ENCODE measurements around the gene GRAMD1A. TPM values are rescaled to one million over a fixed set of nuclear protein-coding genes. Genes with fewer than 3 reads are reported as not detected.

GRAMD1A gene
- total RNA-seq, 2 experiments from 2014 or later = 221 to 229 TPM

DNA sequence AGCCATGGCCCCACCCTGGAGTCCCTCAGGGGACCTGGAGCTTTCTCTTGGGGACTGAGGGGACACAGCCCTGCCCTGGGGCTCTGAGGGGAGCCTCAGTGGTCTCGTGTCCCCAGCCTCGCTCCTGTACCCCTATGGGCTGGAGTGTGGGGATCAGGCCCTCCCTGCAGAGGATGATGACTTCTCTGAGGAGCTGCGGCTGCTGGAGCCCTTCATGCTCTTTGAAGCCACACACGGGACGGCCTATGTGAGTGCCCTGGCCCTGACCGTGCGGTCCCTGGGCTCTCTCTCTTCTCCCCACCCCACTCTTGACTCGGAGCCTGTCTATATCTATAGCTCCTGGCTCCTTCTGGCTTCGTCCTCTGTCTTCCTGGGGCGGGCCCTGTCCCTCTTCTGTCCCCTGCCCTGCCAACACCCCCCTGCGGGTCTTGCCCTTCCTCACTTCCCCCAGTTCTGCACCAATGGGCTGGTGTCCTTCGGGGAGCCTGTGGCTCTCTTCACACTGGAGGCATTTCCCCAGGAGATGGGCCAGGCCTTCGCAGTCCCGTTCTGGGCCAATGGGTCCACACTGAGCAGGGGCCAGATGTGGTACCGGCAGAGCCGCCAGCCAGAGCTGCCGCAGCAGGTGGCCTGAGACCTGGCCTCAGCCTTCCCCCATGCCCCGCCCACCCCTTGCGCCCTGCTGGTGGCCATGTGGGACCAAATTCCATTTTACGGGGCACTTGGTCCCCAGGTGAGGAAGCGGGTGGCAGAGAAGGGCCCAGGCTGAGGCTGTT is 74.5 kb downstream of the GRAMD1A start:
- Mint-ChIP-seq H3K4me3 (no peak overlapping the region), H3K9me3 (no peaks in the 10 kb centered on the region), H3K27ac (no peak overlapping the region), H3K36me3 (ENCODE audit: low read depth) (no peaks in the 10 kb centered on the region), H3K4me1 (ENCODE audit: low read depth) (no peaks in the 10 kb centered on the region), H3K27me3 (peaks cover 5% of the 10 kb centered on the region)
- no peak overlapping the region for H3K27ac ChIP-seq (ENCODE audit: low read depth in 1 of 2, low read length in 2 of 2)
- peaks cover 9 to 12% of the 10 kb centered on the region in 2 experiments for H3K9me3 ChIP-seq (ENCODE audit: control insufficient read depth in 1 of 2, insufficient read depth in 1 of 2, low read length in 2 of 2)
- intact Hi-C loops (cut with DNase I, micrococcal nuclease) = no loop called here
- ChIA-PET POLR2A (no interaction called here), CTCF (no interaction called here)
- no peaks in the 10 kb centered on the region for H3K36me3 ChIP-seq (ENCODE audit: insufficient read depth, low read length)
- no peak overlapping the region for H3K4me3 ChIP-seq (ENCODE audit: low read length)
- DNase-seq = no peak
- H3K4me1 ChIP-seq (ENCODE audit: insufficient read depth, low read length) = no peaks in the 10 kb centered on the region
- TF ChIP-seq CTCF (IDR thresholded peaks at IDR 0.05) = no peak
- ATAC-seq (ENCODE audit: poor library complexity) = no peak
- peaks cover 0 to 5% of the 10 kb centered on the region in 2 experiments for H3K27me3 ChIP-seq (ENCODE audit: control insufficient read depth in 1 of 2, insufficient read depth in 2 of 2, low read length in 2 of 2)

GRCh38 chr19:35075202-35076025 is 75.3 kb downstream of the GRAMD1A start:
- ChIA-PET CTCF (no interaction called here), POLR2A (no interaction called here)
- H3K9me3 Mint-ChIP-seq = no peaks in the 10 kb centered on the region
- H3K36me3 ChIP-seq (ENCODE audit: insufficient read depth, low read length) = no peaks in the 10 kb centered on the region
- H3K9me3 ChIP-seq (ENCODE audit: control insufficient read depth in 1 of 2, insufficient read depth in 1 of 2, low read length in 2 of 2) = peaks cover 3 to 7% of the 10 kb centered on the region in 2 experiments
- DNase-seq (no peak), ATAC-seq (ENCODE audit: poor library complexity) (no peak)
- H3K27me3 Mint-ChIP-seq = peaks cover 5% of the 10 kb centered on the region
- no peaks in the 10 kb centered on the region for H3K4me1 ChIP-seq (ENCODE audit: insufficient read depth, low read length)
- H3K4me3 Mint-ChIP-seq = no peak overlapping the region
- H3K4me3 ChIP-seq (ENCODE audit: low read length) = no peak overlapping the region
- no peak overlapping the region for H3K27ac Mint-ChIP-seq
- H3K36me3 Mint-ChIP-seq (ENCODE audit: low read depth) = no peaks in the 10 kb centered on the region
- TF ChIP-seq CTCF (IDR thresholded peaks at IDR 0.05) = no peak
- peaks cover 0 to under 1% of the 10 kb centered on the region in 2 experiments for H3K27me3 ChIP-seq (ENCODE audit: control insufficient read depth in 1 of 2, insufficient read depth in 2 of 2, low read length in 2 of 2)
- intact Hi-C loops (cut with DNase I, micrococcal nuclease) = no loop called here
- no peaks in the 10 kb centered on the region for H3K4me1 Mint-ChIP-seq (ENCODE audit: low read depth)
- no peak overlapping the region for H3K27ac ChIP-seq (ENCODE audit: low read depth in 1 of 2, low read length in 2 of 2)

GRCh38 chr19:35076026-35076370 is 75.9 kb downstream of the GRAMD1A start:
- ChIA-PET CTCF (no interaction called here), POLR2A (no interaction called here)
- H3K4me1 ChIP-seq (ENCODE audit: insufficient read depth, low read length) = no peaks in the 10 kb centered on the region
- Mint-ChIP-seq H3K27ac (no peak overlapping the region), H3K4me3 (no peak overlapping the region), H3K9me3 (no peaks in the 10 kb centered on the region), H3K36me3 (ENCODE audit: low read depth) (no peaks in the 10 kb centered on the region), H3K27me3 (peaks cover 5% of the 10 kb centered on the region), H3K4me1 (ENCODE audit: low read depth) (no peaks in the 10 kb centered on the region)
- no peaks in the 10 kb centered on the region for H3K27me3 ChIP-seq (ENCODE audit: control insufficient read depth in 1 of 2, insufficient read depth in 2 of 2, low read length in 2 of 2)
- intact Hi-C loops (cut with DNase I, micrococcal nuclease) = no loop called here
- DNase-seq (no peak), ATAC-seq (ENCODE audit: poor library complexity) (no peak)
- no peak for TF ChIP-seq CTCF (IDR thresholded peaks at IDR 0.05)
- H3K9me3 ChIP-seq (ENCODE audit: control insufficient read depth in 1 of 2, insufficient read depth in 1 of 2, low read length in 2 of 2) = peaks cover 0 to 4% of the 10 kb centered on the region in 2 experiments
- H3K36me3 ChIP-seq (ENCODE audit: insufficient read depth, low read length) = no peaks in the 10 kb centered on the region
- no peak overlapping the region for H3K4me3 ChIP-seq (ENCODE audit: low read length)
- no peak overlapping the region for H3K27ac ChIP-seq (ENCODE audit: low read depth in 1 of 2, low read length in 2 of 2)

Other genes starting within 250 kb of the GRAMD1A start
- 1 to 10 TPM; 2.0 to 2.9 TPM for gene ZNF599, start 227.1 kb upstream of the GRAMD1A start, total RNA-seq
- gene ZNF30, start 73.4 kb upstream of the GRAMD1A start, total RNA-seq = 1 to 10 TPM in 1 of 2 experiments, under 1 TPM in 1; 0.84 to 1.1 TPM
- gene ZNF792, start 36.1 kb upstream of the GRAMD1A start, total RNA-seq = 1 to 10 TPM; 6.8 to 8.9 TPM
- gene SCN1B, start 30.1 kb downstream of the GRAMD1A start, total RNA-seq = 1 to 10 TPM; 1.4 to 2.3 TPM
- gene HPN, start 41.4 kb downstream of the GRAMD1A start, total RNA-seq = not detected
- not detected for gene FXYD3, start 115.5 kb downstream of the GRAMD1A start, total RNA-seq
- gene LGI4, start 134.7 kb downstream of the GRAMD1A start, total RNA-seq = under 1 TPM; 0.69 to 0.70 TPM
- gene FXYD1, start 138.5 kb downstream of the GRAMD1A start, total RNA-seq = 1 to 10 TPM; 2.1 to 2.4 TPM
- gene FXYD7, start 142.9 kb downstream of the GRAMD1A start, total RNA-seq = 10 to 100 TPM; 15.3 to 15.6 TPM
- 100 to 1,000 TPM; 587 to 615 TPM for gene FXYD5, start 154.4 kb downstream of the GRAMD1A start, total RNA-seq
- not detected for gene FAM187B, start 228.4 kb downstream of the GRAMD1A start, total RNA-seq
- gene LSR, start 248.7 kb downstream of the GRAMD1A start, total RNA-seq = 10 to 100 TPM; 45.0 to 47.9 TPM

All from CD4-positive, alpha-beta T cell (primary cell).